Sciatic nerve (tissue), 2 donors: ENCODE results near the gene DAGLA. TPM values are rescaled to one million over a fixed set of nuclear protein-coding genes. Genes with fewer than 3 reads are reported as not detected.

Experiments used
- ATAC-seq: fragments of 200-7000 bp; cut with Tn5 transposase; one replicate; pipeline ENCODE4 v1.9.1; 2020; ENCODE audit warnings: mild to moderate bottlenecking, moderate library complexity
- DNase-seq: peaks from one replicate; pipeline ENCODE4 v3.0.0-alpha.2; 2020; ENCODE audit warnings: low spot score
- intact Hi-C: fragments of 100-400 bp; cut with DNase I; formaldehyde crosslinking; loops from one replicate; pipeline ENCODE4 v1.14.2; 2022
- total RNA-seq: library from RNA; stranded (reverse); fragmentation: NEBNext Ultra II Directional; extraction: Animal tissue kit (Norgen Biotek cat#: 25700); gene quantifications from one replicate; pipeline ENCODE4 v1.2.1, GENCODE V29; 2021
- donor health status: DM: no; HTN: no; CAD: no.
- donor health status: DM: no; HTN: no; CAD: no.

The DAGLA gene
- total RNA-seq, 1 donor from 2014 or later: 4.8 TPM

GRCh38 chr11:61750631-61751273, 70.6 kb downstream of the DAGLA start:
- intact Hi-C loops: no loop called here
- ATAC-seq (no peak), DNase-seq (no peak)

GRCh38 chr11:61751384-61751783, 71.2 kb downstream of the DAGLA start:
- intact Hi-C loops: no loop called here
- ATAC-seq (no peak), DNase-seq (no peak)

- DNase-seq (peak; percentile 69), ATAC-seq (peak; percentile 26)
- intact Hi-C loops: no loop called here
Observed at GRCh38 chr11:61752117-61752924, 72.1 kb downstream of the DAGLA start, which contains the start of gene MYRF. Gene MYRF, plus strand, starts transcription at chr11:61752636. Its CDS starts 109 bp downstream, at chr11:61752745.

GRCh38 chr11:61752925-61753521, 72.8 kb downstream of the DAGLA start:
- intact Hi-C loops: no loop called here
- DNase-seq (no peak), ATAC-seq (no peak)

GRCh38 chr11:61753672-61754071, 73.5 kb downstream of the DAGLA start:
- ATAC-seq: no peak
- DNase-seq: no peak
- intact Hi-C loops: no loop called here

GRCh38 chr11:61754534-61755482, 74.6 kb downstream of the DAGLA start:
- ATAC-seq (no peak), DNase-seq (no peak)
- intact Hi-C loops: no loop called here

GRCh38 chr11:61756147-61756451, 75.9 kb downstream of the DAGLA start:
- ATAC-seq (no peak), DNase-seq (no peak)
- intact Hi-C loops: no loop called here

- intact Hi-C loops: no loop called here
- no peak for DNase-seq
- ATAC-seq: no peak
Observed at GRCh38 chr11:61756452-61757212, 76.4 kb downstream of the DAGLA start.

GRCh38 chr11:61757213-61757862, 77.1 kb downstream of the DAGLA start:
- intact Hi-C loops: no loop called here
- DNase-seq: no peak
- no peak for ATAC-seq

GRCh38 chr11:61760946-61761345, 80.8 kb downstream of the DAGLA start:
- intact Hi-C loops: no loop called here

GRCh38 chr11:61761440-61762222, 81.4 kb downstream of the DAGLA start:
- no peak for ATAC-seq
- no peak for DNase-seq
- intact Hi-C loops: no loop called here

More at GRCh38 chr11:61760946-61761345, 80.8 kb downstream of the DAGLA start:
- ATAC-seq (no peak), DNase-seq (no peak)

GRCh38 chr11:61762223-61762615, 82.0 kb downstream of the DAGLA start:
- ATAC-seq (no peak), DNase-seq (no peak)
- intact Hi-C loops: no loop called here

GRCh38 chr11:61762798-61763197, 82.6 kb downstream of the DAGLA start:
- intact Hi-C loops: no loop called here
- DNase-seq: no peak
- no peak for ATAC-seq

- DNase-seq (no peak), ATAC-seq (no peak)
- intact Hi-C loops: no loop called here
Observed at GRCh38 chr11:61763930-61764605, 83.9 kb downstream of the DAGLA start.

GRCh38 chr11:61764606-61765260, 84.5 kb downstream of the DAGLA start:
- ATAC-seq (no peak), DNase-seq (no peak)
- intact Hi-C loops: no loop called here

- DNase-seq (no peak), ATAC-seq (no peak)
- intact Hi-C loops: no loop called here
Observed at GRCh38 chr11:61765550-61766253, 85.5 kb downstream of the DAGLA start.
